Ramos (cell line): ENCODE results near the gene TUBA3D.
"Not testable (repeated sequence)": the region's sequence is repeated elsewhere in the genome, so short reads cannot be mapped to it uniquely, and the experiment has no call there.

ENCODE experiments used
- in situ Hi-C: fragments of 300-500 bp; cut with MboI; formaldehyde crosslinking; loops from one replicate; pipeline ENCODE4 v1.14.3; 2022; ENCODE audit warnings: low sequenced_read_pairs; ENCODE audit not compliant: unreplicated experiment

TUBA3D gene

DNA sequence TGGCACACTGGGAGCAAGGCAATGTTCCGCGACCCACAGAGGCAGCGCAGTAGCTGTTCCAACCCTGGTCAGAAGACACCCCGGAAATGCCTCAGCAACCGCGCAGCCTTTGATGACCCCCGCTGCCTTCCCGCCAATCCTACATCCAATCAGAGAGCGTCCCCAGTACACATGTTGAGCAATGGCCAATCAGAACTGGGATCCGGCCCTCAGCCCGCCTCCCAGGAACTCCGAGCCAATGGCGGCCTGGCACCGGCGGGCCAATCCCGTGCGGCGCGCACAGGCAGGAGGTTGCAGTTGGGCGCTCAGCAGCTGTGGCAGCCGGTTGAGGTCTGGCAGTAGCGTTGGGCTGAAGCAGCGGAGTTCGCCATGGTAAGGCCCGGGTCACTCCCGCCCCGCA, at the start of gene TUBA3D:
TSS of gene TUBA3D (plus strand) at position 289 of the 400 bp plus-strand sequence. CDS start at position 370, 81 bp downstream.
- in situ Hi-C loops, result no loop called here

DNA sequence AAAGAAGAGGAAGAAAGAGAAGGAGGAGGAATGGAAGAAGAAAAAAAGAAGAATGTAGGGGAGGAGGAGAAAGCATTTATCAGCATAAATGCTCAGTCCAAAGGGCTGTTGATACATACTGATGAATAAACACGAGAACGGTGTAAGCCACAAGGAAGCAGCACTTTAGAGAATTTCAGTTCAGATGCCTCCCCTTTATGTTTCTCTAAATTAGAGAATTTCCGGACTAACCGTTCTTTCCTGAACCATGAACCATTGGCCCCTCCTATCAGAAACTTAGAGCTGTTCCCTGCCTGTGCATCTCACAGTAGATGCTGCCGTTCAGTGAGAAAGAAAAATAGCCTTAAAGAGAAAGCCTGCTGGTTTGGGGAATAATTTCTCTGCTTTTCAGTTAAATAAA, 49.2 kb upstream of the TUBA3D start:
- in situ Hi-C loops, result no loop called here

GRCh38 chr2:131431336-131431735, 44.6 kb upstream of the TUBA3D start:
- in situ Hi-C loops, result no loop called here

GRCh38 chr2:131440742-131441468, 35.0 kb upstream of the TUBA3D start:
- in situ Hi-C loops, result not testable (repeated sequence)

DNA sequence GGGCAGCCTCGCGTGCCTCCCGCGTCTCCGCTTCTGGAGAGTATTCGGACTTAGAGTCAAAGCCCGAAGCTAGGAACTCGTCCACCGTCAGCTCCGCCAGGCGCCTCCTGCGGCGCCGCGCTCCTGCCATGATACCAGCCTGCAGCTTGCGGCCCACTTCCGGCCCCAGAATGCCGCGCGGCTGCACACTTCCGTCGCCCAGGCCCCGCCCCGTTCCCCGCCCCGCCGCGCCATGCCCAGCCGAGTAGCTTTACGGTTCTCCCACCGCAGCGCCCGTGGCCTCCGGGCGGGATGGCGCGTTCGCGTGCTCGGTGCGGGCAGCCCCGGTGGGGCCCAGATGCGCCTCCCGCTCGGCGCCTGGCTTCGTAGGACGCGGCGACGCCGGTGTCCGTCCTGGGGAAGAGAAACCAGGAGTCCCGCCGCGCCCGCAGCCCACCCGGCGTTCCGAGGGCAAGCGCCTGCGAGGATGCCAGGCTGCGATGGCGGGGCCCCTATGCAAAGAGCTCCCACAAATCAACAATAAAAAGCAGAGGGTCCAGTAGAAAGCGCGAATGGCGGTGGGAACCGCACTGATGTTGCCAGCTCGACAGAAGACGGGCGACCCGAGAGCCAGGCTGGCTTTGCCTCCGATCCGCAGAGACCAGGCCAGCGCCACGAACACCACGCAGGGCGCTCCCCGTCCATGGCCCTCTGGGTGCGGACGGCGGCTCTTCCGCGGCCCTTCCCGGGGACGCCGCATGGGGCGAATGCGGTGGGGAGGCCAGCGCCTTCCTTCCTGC, 31.0 kb upstream of the TUBA3D start:
- in situ Hi-C loops, result not testable (repeated sequence)

DNA sequence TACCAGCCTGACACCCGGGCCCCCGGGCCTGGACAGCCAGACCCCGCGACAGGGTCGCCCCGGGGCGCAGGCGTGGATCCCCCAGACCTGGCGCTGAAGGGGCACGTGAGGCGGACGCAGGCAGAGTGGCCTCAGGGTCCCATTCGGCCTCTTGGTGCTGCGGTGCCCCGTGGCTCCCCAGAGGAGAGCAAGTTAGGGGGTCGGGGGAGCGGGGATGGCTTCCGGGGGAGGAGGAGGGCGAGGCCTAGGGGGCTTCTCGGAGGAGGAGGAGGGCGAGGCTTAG, 30.5 kb upstream of the TUBA3D start:
- in situ Hi-C loops, result not testable (repeated sequence)

DNA sequence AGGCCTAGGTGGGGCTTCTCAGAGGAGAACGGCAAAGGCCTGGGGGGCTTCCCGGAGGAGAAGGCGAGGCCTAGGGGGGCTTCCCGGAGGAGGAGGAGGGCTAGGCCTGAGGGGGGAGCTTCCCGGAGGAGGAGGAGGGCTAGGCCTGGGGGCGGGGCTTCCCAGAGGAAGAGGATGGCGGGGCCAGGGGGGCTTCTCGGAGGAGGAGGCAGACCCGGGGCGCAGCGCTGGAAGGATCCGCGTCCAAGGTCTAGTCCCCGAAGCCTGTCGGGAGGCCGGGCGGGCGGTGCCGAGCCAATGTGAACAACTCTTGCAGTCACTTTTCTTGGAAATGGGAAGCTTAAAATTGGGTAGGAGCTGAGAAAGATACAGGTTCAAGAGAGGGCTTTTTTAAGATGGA, 30.0 kb upstream of the TUBA3D start:
- in situ Hi-C loops, result no loop called here

DNA sequence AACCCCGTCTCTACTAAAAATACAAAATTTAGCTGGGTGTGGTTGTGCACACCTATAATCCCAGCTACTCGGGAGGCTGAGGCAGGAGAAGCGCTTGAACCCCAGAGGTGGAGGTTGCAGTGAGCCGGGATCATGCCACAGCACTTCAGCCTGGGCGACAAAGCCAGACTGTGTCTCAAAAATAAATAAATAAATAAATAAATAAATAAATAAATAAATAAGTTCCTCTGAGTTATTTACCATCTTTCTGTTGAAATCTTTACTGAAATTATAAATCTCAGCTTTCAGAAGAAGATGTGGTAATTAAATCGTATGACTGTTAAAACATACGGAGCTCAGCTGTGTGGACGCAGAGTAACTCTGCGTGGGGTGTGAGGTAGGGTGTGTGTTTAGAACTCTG, 27.9 kb upstream of the TUBA3D start:
- in situ Hi-C loops, result not testable (repeated sequence)

GRCh38 chr2:131451265-131451949, 24.5 kb upstream of the TUBA3D start:
- in situ Hi-C loops, result not testable (repeated sequence)

DNA sequence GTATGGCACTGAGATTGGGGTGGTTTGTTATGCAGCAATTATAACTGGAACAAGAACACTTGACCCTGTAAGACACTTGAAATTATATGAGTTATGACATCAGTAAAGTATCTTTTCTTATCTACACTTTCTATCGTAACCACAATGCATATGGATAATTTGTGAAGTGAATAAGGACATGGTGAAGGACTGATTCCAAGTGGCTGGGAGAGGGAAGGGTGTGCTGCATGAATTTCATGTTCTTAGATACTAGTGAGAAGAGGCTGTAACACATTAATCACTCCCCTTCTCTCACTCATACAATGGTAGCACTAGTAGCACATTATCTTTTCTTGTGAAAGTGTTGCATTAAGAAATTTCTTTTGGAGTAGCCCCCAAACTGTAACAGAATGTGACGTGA, 21.0 kb upstream of the TUBA3D start:
- in situ Hi-C loops, result not testable (repeated sequence)

- in situ Hi-C loops, result not testable (repeated sequence)
Observed at GRCh38 chr2:131467722-131468121, 8.2 kb upstream of the TUBA3D start.

GRCh38 chr2:131470944-131471343, 5.0 kb upstream of the TUBA3D start:
- in situ Hi-C loops, result not testable (repeated sequence)

DNA sequence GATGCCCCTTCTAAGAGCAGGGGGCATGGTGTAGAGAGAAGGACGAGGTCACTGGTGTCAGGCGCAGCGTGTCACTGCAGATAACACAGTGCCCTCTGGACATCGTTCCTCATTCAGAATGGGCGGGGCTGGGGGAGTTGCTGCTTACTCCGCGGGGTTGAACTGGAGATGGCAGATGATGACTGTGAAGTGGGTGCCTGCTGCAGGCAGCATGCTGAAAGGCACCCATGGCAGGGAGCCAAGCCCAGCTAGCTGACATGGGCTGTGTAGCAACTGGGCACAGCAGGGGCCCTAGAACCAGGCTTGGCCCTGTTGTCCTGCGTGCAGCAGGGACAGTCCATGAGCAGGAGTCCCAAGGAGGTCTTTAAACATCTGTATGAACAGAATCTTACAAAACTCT, 4.3 kb upstream of the TUBA3D start:
- in situ Hi-C loops, result not testable (repeated sequence)

DNA sequence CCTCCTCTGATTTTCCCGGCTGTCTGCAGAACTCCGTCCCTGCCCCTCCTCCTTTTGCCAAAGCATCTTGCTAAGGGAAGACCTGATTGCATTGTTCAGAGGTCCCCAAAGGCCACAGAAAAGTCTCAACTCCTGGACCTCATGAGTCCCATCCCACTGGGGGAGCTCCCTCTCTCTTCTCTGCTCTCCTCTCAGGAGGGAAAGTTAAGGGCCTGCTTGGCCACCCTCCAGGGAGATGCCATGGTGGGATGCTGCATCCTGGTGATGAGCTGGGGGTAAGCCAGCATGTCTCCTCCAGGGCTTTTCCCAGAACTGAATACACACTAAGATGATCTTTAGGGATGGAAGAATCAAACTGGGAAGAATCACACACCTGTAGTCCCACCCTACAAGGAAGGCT, 2.7 kb upstream of the TUBA3D start:
- in situ Hi-C loops, result not testable (repeated sequence)

GRCh38 chr2:131476363-131476762, 444 bp downstream of the TUBA3D start:
- in situ Hi-C loops, result not testable (repeated sequence)

DNA sequence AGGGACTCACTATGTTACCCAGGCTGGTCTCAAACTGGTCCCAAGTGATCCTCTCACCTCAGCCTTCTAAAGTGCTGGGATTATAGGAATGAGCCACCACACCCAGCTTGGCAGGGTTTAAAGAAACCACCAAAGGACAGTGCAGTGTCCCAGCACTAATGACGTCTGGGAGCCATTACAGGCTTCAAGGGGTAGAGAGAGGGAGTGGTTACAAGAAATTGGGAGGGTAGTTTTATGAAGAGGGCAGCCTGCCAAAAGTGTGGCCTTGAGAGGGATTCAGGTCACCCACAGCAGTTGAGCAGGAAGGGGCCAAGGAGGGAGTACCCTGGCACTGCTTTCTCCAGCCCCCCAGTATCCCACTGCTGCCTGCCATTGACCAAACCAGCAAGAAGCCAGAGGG, 1.3 kb downstream of the TUBA3D start:
- in situ Hi-C loops, result not testable (repeated sequence)

DNA sequence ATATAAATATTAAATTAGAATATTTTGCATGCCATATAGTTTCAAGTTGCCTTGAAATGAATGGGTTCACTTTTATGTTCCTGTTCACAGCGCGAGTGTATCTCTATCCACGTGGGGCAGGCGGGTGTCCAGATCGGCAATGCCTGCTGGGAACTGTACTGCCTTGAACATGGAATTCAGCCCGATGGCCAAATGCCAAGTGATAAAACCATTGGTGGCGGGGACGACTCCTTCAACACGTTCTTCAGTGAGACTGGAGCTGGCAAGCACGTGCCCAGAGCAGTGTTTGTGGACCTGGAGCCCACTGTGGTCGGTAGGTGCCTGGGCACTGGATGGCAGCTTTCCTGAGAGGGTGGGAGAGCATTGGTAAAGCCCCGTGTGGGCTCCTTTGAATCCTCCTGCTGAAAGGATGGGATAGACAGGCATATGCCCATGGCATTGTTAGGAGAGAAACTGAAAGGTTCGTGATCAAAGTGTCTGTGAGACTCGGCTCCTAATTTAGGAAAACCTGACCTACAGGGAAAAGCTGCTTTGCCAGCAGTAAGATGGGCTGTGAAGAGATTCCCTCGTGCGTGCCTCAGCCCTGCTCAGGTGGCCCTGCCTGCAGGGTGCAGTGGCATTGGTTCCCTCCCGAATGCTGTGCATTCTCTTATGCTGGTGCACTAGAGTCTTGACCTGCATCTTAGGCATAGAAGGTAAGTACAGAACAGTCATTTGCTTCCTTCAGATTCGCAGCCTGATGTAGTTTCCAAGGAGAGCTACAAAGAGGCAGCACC, 2.3 kb downstream of the TUBA3D start:
- in situ Hi-C loops, result not testable (repeated sequence)

DNA sequence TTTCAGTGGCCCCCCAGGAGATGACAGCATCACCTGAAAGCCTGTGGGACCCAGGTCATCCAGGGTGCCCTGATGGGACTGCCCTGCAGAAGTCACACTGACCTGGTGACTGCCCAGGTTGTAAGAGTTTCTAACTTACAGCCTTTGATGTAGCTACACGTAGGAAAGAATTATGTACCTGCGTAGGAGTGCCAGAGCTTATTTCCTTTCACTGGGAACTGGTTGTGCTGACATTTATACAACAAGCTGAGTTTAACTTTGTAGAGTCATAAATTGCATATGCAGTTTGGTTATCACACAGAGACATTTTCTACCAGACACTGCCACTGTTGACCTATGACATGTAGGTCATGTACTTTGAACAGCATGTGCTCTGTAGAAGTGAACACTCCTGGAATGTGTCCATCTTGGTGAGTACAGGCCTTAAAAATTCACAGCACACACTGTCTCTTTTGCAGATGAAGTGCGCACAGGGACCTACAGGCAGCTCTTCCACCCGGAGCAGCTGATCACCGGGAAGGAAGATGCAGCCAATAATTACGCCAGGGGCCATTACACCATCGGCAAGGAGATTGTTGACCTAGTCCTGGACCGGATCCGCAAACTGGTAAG, 3.0 kb downstream of the TUBA3D start:
- in situ Hi-C loops, result not testable (repeated sequence)

GRCh38 chr2:131480351-131480750, 4.4 kb downstream of the TUBA3D start:
- in situ Hi-C loops, result not testable (repeated sequence)

GRCh38 chr2:131482506-131483155, 6.7 kb downstream of the TUBA3D start:
- in situ Hi-C loops, result not testable (repeated sequence)
